Measurements from ENCODE around the gene CMSS1. TPM values are rescaled to one million over a fixed set of nuclear protein-coding genes. Genes with fewer than 3 reads are reported as not detected.

Gene CMSS1
- total RNA-seq, 2 experiments from 2014 or later = 141 to 143 TPM

GRCh38 chr3:100175637-100176280 lies 358.1 kb downstream of the CMSS1 start:
- ChIA-PET CTCF (no interaction called here), POLR2A (no interaction called here)

GRCh38 chr3:100179692-100180349 lies 362.2 kb downstream of the CMSS1 start:
- POLR2A ChIA-PET = no interaction called here

GRCh38 chr3:100183608-100184125 lies 366.0 kb downstream of the CMSS1 start:
- ChIA-PET CTCF (no interaction called here), POLR2A (no interaction called here)

More at GRCh38 chr3:100179692-100180349, 362.2 kb downstream of the CMSS1 start:
- CTCF ChIA-PET = no interaction called here

- CTCF ChIA-PET = interaction anchor here (1.2 kb wide), 1 partner anchor 97 kb away, joined by 3 read pairs; no protein-coding TSS in a partner anchor
- POLR2A ChIA-PET = no interaction called here
These were observed 367.4 kb downstream of the CMSS1 start for GRCh38 chr3:100184948-100185570.

- CTCF ChIA-PET = interaction anchor here (0.6 to 1.2 kb wide), 4 partner anchors 14 to 98 kb away, joined by 3 to 6 read pairs (median 3); no protein-coding TSS in a partner anchor
- POLR2A ChIA-PET = interaction anchor here (0.5 kb wide), 1 partner anchor 30 kb away, joined by 4 read pairs; no protein-coding TSS in a partner anchor
These were observed 368.2 kb downstream of the CMSS1 start for GRCh38 chr3:100185847-100186246.

- CTCF ChIA-PET = no interaction called here
- POLR2A ChIA-PET = no interaction called here
These were observed 371.8 kb downstream of the CMSS1 start for GRCh38 chr3:100189444-100189964.

GRCh38 chr3:100195375-100195774 lies 377.7 kb downstream of the CMSS1 start:
- CTCF ChIA-PET = interaction anchor here (0.8 kb wide), 1 partner anchor 58 kb away, joined by 3 read pairs; no protein-coding TSS in a partner anchor
- POLR2A ChIA-PET = no interaction called here

- POLR2A ChIA-PET = interaction anchor here (0.5 kb wide), 1 partner anchor 150 kb away, joined by 3 read pairs; no protein-coding TSS in a partner anchor
- CTCF ChIA-PET = no interaction called here
These were observed 380.2 kb downstream of the CMSS1 start for GRCh38 chr3:100197876-100198275.

- ChIA-PET POLR2A (no interaction called here), CTCF (no interaction called here)
These were observed 381.1 kb downstream of the CMSS1 start for GRCh38 chr3:100198579-100199269.

GRCh38 chr3:100205171-100205570 lies 387.5 kb downstream of the CMSS1 start:
- ChIA-PET CTCF (no interaction called here), POLR2A (no interaction called here)

GRCh38 chr3:100206687-100207086 lies 389.0 kb downstream of the CMSS1 start:
- CTCF ChIA-PET = no interaction called here
- POLR2A ChIA-PET = no interaction called here

- ChIA-PET POLR2A (no interaction called here), CTCF (no interaction called here)
These were observed 390.2 kb downstream of the CMSS1 start for GRCh38 chr3:100207886-100208285.

GRCh38 chr3:100209169-100209568 lies 391.5 kb downstream of the CMSS1 start:
- POLR2A ChIA-PET = no interaction called here
- CTCF ChIA-PET = interaction anchor here (0.6 to 1.1 kb wide), 2 partner anchors 377 to 381 kb away, joined by 3 to 4 read pairs; no protein-coding TSS in a partner anchor

GRCh38 chr3:100209948-100210771 lies 392.5 kb downstream of the CMSS1 start:
- CTCF ChIA-PET = interaction anchor here (1.1 kb wide), 1 partner anchor 382 kb away, joined by 3 read pairs; no protein-coding TSS in a partner anchor

GRCh38 chr3:100210772-100211135 lies 393.1 kb downstream of the CMSS1 start:
- ChIA-PET POLR2A (no interaction called here), CTCF (no interaction called here)

More at GRCh38 chr3:100209948-100210771, 392.5 kb downstream of the CMSS1 start:
- POLR2A ChIA-PET = no interaction called here

GRCh38 chr3:100213891-100214573 lies 396.4 kb downstream of the CMSS1 start:
- POLR2A ChIA-PET = no interaction called here

GRCh38 chr3:100214574-100214964 lies 396.9 kb downstream of the CMSS1 start:
- ChIA-PET CTCF (no interaction called here), POLR2A (no interaction called here)

More at GRCh38 chr3:100213891-100214573, 396.4 kb downstream of the CMSS1 start:
- CTCF ChIA-PET = no interaction called here

GRCh38 chr3:100216713-100217112 lies 399.1 kb downstream of the CMSS1 start:
- POLR2A ChIA-PET = no interaction called here
- CTCF ChIA-PET = no interaction called here
